Brain microvascular endothelial cell (primary cell): Measurements from ENCODE around the gene PDE4D.

Experiments used
- DNase-seq: peaks from one replicate; pipeline ENCODE4 v3.0.0-alpha.2; 2020
- H3K27ac ChIP-seq: fragments of 250-450 bp; sonication (Bioruptor Pico); 2 replicates; pipeline ENCODE4 v1.5.1; 2020; ENCODE audit warnings: mild to moderate bottlenecking, moderate library complexity
- H3K27me3 ChIP-seq: fragments of 250-450 bp; sonication (Bioruptor Pico); replicated peaks from 2 replicates; pipeline ENCODE4 v1.5.1; 2020; ENCODE audit warnings: mild to moderate bottlenecking
- H3K36me3 ChIP-seq: fragments of 250-450 bp; sonication (Bioruptor Pico); replicated peaks from 2 replicates; pipeline ENCODE4 v1.5.1; 2020; ENCODE audit warnings: mild to moderate bottlenecking
- H3K4me3 ChIP-seq: 2 replicates; pipeline ENCODE4 v1.5.1; 2011; ENCODE audit warnings: low read depth, mild to moderate bottlenecking, control low read depth, low read length, moderate library complexity
- in situ Hi-C: cut with HindIII; loops from 2 replicates; pipeline ENCODE4 v1.10.0; 2017; ENCODE audit warnings: low sequenced_read_pairs, low pct_ligation_motif_present
- TF ChIP-seq, protein P1 (sequence below): IDR thresholded peaks from 2 replicates; pipeline ENCODE4 v1.5.1; 2011; ENCODE audit warnings: low read depth, mild to moderate bottlenecking, moderate library complexity, low read length, control low read depth, inconsistent platforms; ENCODE audit errors: missing control alignments

The PDE4D gene

GRCh38 chr5:59823420-59823819 is 70.1 kb downstream of the PDE4D start:
- H3K27me3 ChIP-seq, result no peaks in the 10 kb centered on the region
- in situ Hi-C loops, result no loop called here

DNA sequence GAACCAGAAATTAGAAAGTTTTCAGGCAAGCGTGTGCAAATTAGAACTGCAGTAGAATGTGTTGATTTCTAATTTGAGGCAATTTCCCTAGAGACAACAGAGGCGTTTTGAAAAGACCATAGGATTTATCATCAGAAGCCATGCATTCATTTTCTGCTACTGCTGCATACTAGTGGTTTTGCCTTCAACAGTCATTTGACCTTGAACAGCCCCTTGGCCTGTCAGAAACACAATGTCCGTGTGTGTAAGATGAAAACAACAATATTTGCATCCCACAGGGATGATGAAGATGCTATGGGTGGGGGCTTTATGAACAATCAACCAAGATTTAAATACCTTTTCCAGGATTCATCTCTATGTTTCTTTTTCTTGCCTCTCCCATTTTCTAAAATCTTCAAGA is 73.7 kb downstream of the PDE4D start:
- in situ Hi-C loops, result no loop called here
- no peaks in the 10 kb centered on the region for H3K36me3 ChIP-seq
- DNase-seq, result peak; percentile 33
- TF ChIP-seq, protein P1, sequence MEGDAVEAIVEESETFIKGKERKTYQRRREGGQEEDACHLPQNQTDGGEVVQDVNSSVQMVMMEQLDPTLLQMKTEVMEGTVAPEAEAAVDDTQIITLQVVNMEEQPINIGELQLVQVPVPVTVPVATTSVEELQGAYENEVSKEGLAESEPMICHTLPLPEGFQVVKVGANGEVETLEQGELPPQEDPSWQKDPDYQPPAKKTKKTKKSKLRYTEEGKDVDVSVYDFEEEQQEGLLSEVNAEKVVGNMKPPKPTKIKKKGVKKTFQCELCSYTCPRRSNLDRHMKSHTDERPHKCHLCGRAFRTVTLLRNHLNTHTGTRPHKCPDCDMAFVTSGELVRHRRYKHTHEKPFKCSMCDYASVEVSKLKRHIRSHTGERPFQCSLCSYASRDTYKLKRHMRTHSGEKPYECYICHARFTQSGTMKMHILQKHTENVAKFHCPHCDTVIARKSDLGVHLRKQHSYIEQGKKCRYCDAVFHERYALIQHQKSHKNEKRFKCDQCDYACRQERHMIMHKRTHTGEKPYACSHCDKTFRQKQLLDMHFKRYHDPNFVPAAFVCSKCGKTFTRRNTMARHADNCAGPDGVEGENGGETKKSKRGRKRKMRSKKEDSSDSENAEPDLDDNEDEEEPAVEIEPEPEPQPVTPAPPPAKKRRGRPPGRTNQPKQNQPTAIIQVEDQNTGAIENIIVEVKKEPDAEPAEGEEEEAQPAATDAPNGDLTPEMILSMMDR, result no peak
- no peak overlapping the region for H3K27ac ChIP-seq
- H3K27me3 ChIP-seq, result no peaks in the 10 kb centered on the region
- no peak overlapping the region for H3K4me3 ChIP-seq

More at GRCh38 chr5:59823420-59823819, 70.1 kb downstream of the PDE4D start:
- TF ChIP-seq, protein P1, result no peak
- Histone ChIP-seq H3K36me3 (no peaks in the 10 kb centered on the region), H3K27ac (no peak overlapping the region), H3K4me3 (no peak overlapping the region)
- DNase-seq, result no peak

DNA sequence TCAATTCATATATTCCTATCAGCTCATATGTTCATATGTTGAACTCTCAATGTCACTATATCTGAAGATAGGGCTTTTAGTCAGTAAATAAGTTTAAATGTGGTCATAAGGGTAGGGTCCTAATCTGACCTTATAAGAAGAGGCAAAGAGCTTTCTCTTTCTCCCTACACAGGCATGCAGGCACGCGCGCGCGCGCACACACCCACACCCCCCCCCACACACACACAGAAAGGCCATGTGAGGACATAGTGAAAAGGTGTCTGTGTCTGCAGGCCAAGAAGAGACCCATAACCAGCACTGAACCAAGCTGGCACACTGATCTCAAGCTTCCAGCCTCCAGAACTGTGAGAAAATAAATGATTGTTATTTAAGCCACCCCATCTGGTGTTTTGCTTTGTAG is 76.0 kb downstream of the PDE4D start:
- no peak for DNase-seq
- no peak overlapping the region for H3K27ac ChIP-seq
- no peaks in the 10 kb centered on the region for H3K36me3 ChIP-seq
- TF ChIP-seq, protein P1, result no peak
- H3K27me3 ChIP-seq, result no peaks in the 10 kb centered on the region
- no peak overlapping the region for H3K4me3 ChIP-seq
- in situ Hi-C loops, result no loop called here

DNA sequence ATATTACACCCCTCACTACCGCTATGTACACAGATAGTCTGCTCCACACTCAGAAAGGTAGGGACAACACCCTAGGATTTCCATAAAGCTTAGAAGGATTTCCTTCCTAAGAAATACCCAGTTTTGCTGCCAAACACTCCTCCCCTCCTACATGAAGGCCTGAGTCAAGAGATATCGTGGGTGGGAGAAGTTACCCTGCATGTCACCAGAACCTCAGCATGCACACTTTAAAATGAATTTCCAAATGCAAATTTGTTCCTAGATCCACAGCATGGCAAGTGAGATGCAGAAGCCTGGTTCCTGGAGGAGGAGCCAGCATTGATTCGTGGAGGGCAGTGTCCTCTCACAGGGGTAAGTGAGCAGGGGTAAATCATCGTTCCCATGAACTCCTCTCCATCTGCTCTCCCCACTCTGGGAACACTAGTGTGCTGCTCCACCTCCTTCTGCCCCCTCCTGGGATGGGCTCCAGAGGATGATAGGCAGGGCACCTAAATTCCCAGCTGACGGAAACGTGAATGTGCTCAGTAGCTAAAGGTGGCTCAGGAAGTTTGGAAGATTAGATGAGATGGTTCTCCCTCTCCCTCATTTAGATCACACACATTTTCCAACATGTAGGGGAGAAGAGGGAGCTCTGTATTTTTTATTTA is 76.7 kb downstream of the PDE4D start:
- TF ChIP-seq, protein P1, result no peak
- DNase-seq, result no peak

DNA sequence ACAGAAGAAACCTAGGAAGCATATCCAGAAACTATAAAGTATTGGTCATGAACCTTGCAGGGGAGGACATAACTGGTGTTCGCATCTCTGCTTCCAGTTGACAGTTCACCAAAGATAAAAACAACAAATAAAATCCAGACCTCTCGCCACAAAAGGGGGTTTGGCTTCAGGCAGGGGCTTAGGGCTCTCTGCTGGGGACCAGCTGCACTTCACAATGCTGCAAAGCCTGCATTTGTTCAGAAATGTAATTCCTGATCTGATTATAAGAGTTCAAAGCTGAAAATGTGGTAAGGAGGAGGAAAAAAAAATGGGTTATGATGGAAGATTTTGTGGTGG is 79.0 kb downstream of the PDE4D start:
- H3K4me3 ChIP-seq, result no peak overlapping the region
- H3K27ac ChIP-seq, result no peak overlapping the region
- no peaks in the 10 kb centered on the region for H3K27me3 ChIP-seq
- TF ChIP-seq, protein P1, result no peak
- in situ Hi-C loops, result no loop called here
- no peaks in the 10 kb centered on the region for H3K36me3 ChIP-seq
- DNase-seq, result no peak

More for the DNA sequence above, 76.7 kb downstream of the PDE4D start:
- Histone ChIP-seq H3K36me3 (no peaks in the 10 kb centered on the region), H3K4me3 (no peak overlapping the region), H3K27me3 (no peaks in the 10 kb centered on the region), H3K27ac (no peak overlapping the region)
- in situ Hi-C loops, result no loop called here
